ENCODE measurements around the gene NTNG2. TPM values are rescaled to one million over a fixed set of nuclear protein-coding genes. Genes with fewer than 3 reads are reported as not detected.
A peak's percentile ranks its signal among the peaks of the same experiment; 100 is the strongest.

NTNG2 gene
- total and polyA plus RNA-seq, 7 donors = 0.01 to 1.3 (median 0.20) TPM

DNA sequence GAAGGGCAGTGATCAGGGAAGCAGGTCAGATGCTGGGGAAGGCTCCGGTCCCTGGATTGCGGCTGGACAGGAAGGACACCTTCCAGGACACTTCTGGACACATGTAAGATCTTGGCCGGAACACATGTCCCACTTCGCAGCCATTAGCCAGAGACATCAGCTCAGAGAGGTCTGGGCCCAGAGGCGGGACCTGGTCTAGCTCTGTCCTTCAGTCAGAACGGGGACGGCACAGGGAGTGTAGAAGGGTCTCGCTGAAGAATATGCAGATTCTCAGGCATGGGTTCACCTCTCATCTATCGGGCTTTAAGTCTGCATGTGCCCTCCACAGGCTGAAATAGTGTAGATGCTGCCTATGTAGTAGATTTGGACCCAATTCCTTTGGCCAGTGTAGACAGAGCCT lies 73.3 kb downstream of the NTNG2 start:
- intact Hi-C loops (cut with DNase I) = loop anchor here (5.0 to 10.0 kb wide), 2 partner anchors 170 to 473 kb away; no protein-coding TSS in a partner anchor
- TF ChIP-seq, protein P1, sequence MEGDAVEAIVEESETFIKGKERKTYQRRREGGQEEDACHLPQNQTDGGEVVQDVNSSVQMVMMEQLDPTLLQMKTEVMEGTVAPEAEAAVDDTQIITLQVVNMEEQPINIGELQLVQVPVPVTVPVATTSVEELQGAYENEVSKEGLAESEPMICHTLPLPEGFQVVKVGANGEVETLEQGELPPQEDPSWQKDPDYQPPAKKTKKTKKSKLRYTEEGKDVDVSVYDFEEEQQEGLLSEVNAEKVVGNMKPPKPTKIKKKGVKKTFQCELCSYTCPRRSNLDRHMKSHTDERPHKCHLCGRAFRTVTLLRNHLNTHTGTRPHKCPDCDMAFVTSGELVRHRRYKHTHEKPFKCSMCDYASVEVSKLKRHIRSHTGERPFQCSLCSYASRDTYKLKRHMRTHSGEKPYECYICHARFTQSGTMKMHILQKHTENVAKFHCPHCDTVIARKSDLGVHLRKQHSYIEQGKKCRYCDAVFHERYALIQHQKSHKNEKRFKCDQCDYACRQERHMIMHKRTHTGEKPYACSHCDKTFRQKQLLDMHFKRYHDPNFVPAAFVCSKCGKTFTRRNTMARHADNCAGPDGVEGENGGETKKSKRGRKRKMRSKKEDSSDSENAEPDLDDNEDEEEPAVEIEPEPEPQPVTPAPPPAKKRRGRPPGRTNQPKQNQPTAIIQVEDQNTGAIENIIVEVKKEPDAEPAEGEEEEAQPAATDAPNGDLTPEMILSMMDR (IDR thresholded peaks at IDR 0.05) = no peak
- H3K4me1 ChIP-seq = no peaks in the 10 kb centered on the region
- H3K36me3 ChIP-seq (ENCODE audit: insufficient read depth in 1 of 2, low read depth in 1 of 2) = no peaks in the 10 kb centered on the region
- no peak overlapping the region for H3K4me3 ChIP-seq
- no peak overlapping the region for H3K27ac ChIP-seq
- peaks cover 0 to 53% (median 16%) of the 10 kb centered on the region in 3 donors for H3K27me3 ChIP-seq (ENCODE audit: insufficient read depth in 3 of 3, low read length in 2 of 3)
- ATAC-seq (no peak), DNase-seq (no peak)
- WGBS, 3 donors = 49 to 61% (median 51%) methylated on average over 9 of the region's 9 CpGs
- no peaks in the 10 kb centered on the region for H3K9me3 ChIP-seq

DNA sequence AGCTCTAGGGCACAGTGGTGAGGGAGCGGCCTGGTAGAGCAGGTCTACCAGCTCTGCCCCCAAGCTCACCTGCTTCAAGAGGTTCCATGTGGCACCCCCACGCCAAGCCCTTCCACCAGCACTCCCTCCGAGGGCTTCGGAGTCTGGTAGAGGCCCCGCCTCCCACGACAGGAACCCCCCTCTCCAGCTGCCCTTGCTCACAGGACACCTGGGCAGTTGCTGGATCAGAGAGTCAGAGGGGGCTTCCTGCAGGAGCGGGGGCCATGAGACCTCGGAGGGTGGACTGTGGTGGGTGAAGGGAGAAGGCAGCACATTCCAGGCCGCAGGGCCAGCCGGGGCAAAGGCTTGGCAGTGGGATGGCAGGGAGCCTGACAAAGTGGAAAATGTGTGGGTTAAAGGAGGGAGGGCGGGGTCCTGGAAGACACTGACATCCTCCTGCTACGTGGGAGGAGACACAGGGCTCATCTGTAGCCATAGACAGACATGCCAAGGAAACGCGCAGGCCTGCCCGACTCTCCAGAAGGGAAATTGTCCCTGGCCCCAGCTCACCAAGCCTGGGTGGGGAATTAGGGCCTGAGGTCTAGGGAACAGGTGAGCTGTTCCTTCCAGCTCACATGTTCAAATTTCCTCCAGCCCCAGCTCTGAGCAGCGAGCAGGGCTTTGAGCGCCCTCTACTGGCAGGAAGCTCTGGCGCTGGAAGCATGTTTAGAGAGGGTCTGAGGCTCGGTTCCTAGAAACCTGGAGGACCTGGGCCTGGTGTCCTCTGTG lies 74.2 kb downstream of the NTNG2 start:
- WGBS, 3 donors = 41 to 44% (median 42%) methylated on average over 18 to 19 of the region's 19 CpGs
- Histone ChIP-seq H3K27me3 (ENCODE audit: insufficient read depth in 3 of 3, low read length in 2 of 3) (peaks cover 0 to 54% (median 12%) of the 10 kb centered on the region in 3 donors), H3K9me3 (no peaks in the 10 kb centered on the region), H3K4me3 (no peak overlapping the region), H3K27ac (no peak overlapping the region), H3K36me3 (ENCODE audit: insufficient read depth in 1 of 2, low read depth in 1 of 2) (no peaks in the 10 kb centered on the region), H3K4me1 (no peaks in the 10 kb centered on the region)
- DNase-seq (peak; percentile 69 to 87), ATAC-seq (peak; percentile 47 to 79 (median 66))
- intact Hi-C loops (cut with DNase I) = loop anchor here (1.0 to 10.0 kb wide), 4 partner anchors 65 to 474 kb away; no protein-coding TSS in a partner anchor
- TF ChIP-seq, protein P1 (IDR thresholded peaks at IDR 0.05) = peak; percentile 95

DNA sequence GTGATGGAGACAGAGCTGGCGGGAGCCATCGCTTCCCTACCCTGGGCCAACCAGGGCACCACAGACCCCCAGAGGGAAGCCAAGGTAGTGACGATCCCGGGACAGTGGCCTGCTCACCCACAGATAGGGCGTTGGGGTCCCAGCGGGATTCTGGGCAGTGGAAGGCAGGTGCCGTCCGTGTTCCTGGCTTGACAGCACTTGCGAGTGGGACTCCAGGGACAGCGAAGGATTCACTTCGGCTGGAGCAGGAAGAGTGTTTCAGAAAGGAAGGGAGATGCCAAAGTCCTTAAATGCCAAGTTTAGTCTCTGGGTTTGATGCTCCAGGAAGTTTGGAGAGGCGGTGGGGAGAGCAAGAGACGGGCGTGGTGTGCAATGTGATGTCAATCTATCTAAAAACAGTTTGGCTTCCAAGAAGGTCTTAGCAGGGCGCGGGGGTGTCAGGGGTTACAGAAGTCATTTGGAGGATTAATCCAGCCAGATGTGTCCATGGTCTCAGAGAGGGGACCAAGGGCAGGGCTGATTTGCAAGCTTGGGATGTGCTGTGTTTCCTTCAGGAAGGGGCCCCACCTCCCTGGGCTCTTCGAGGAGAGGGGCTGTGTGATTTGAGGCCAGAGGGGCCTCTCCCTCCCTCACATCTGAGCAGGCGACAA lies 74.9 kb downstream of the NTNG2 start:
- Histone ChIP-seq H3K36me3 (ENCODE audit: insufficient read depth in 1 of 2, low read depth in 1 of 2) (no peaks in the 10 kb centered on the region), H3K4me1 (no peaks in the 10 kb centered on the region), H3K27ac (no peak overlapping the region), H3K4me3 (no peak overlapping the region), H3K9me3 (no peaks in the 10 kb centered on the region), H3K27me3 (ENCODE audit: insufficient read depth in 3 of 3, low read length in 2 of 3) (peaks cover 0 to 54% (median 12%) of the 10 kb centered on the region in 3 donors)
- ATAC-seq (no peak), DNase-seq (no peak)
- WGBS, 3 donors = 38 to 41% (median 40%) methylated on average over 18 of the region's 18 CpGs
- intact Hi-C loops (cut with DNase I) = loop anchor here (1.0 to 10.0 kb wide), 4 partner anchors 66 to 474 kb away; no protein-coding TSS in a partner anchor
- TF ChIP-seq, protein P1 (IDR thresholded peaks at IDR 0.05) = no peak

DNA sequence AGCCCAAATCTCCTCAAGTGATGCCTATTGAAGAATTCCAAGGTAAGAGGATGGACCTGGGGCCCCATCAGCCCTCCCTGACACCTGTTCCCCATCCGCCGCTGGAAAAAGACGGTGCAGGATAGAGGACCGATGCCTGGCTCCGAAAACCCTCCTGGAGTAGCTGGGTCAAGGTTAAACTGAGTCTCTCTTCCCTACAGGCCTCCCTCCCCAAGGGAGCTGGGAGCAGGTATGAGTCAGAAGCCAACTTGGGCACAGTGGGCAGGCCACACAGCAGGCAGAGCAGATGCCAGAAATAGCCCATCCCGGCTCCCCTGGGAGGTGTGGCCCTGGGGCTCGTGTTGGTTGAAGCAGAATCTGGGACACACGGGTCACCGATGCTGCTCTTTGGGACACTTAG lies 75.6 kb downstream of the NTNG2 start:
- Histone ChIP-seq H3K4me3 (no peak overlapping the region), H3K27ac (no peak overlapping the region), H3K4me1 (no peaks in the 10 kb centered on the region), H3K36me3 (ENCODE audit: insufficient read depth in 1 of 2, low read depth in 1 of 2) (no peaks in the 10 kb centered on the region), H3K27me3 (ENCODE audit: insufficient read depth in 3 of 3, low read length in 2 of 3) (peaks cover 0 to 52% (median 11%) of the 10 kb centered on the region in 3 donors), H3K9me3 (no peaks in the 10 kb centered on the region)
- DNase-seq = no peak
- 57 to 66% (median 58%) methylated on average over 9 of the region's 9 CpGs for WGBS, 3 donors
- TF ChIP-seq, protein P1 (IDR thresholded peaks at IDR 0.05) = no peak
- intact Hi-C loops (cut with DNase I) = loop anchor here (2.0 to 10.0 kb wide), 3 partner anchors 67 to 475 kb away; no protein-coding TSS in a partner anchor
- ATAC-seq = peak; percentile 38 to 68 (median 54)

Measured in psoas muscle (tissue), 8 donors.